Caco-2 (cell line): Measurements from ENCODE around the gene HERC4. TPM values are rescaled to one million over a fixed set of nuclear protein-coding genes. Genes with fewer than 3 reads are reported as not detected.

Source experiments
- BruUV-seq: library from RNA; stranded (reverse); fragments of 400-500 nt; replicated peaks from 2 replicates; lab custom pipeline; 2021; lab: Mats Ljungman, UMichigan
- CTCF ChIA-PET: fragments of 300-600 bp; sonication (Branson Sonifier 250); formaldehyde crosslinking; loops from one replicate; lab custom pipeline; 2022; ENCODE audit warnings: antibody characterized with exemption; lab: Charles Lee
- POLR2A ChIA-PET: fragments of 300-600 bp; sonication (Branson Sonifier 250); formaldehyde crosslinking; loops from one replicate; lab custom pipeline; 2022; ENCODE audit warnings: antibody characterized with exemption; lab: Charles Lee
- DNase-seq, 2 experiments: peaks; one replicate each; pipeline versions ENCODE4 v3.0.0 to v3.0.0-alpha.2; 2020 to 2022
- H3K27me3 ChIP-seq: replicated peaks from 2 replicates; pipeline ENCODE4 v1.6.0; 2011; ENCODE audit warnings: low read length; ENCODE audit not compliant: control insufficient read depth, insufficient read depth
- H3K36me3 ChIP-seq: 2 replicates; pipeline ENCODE4 v1.5.1; 2011; ENCODE audit warnings: low read length; ENCODE audit not compliant: control insufficient read depth, insufficient read depth
- H3K4me1 ChIP-seq: fragments of 250-450 bp; sonication (Bioruptor Pico); 2 replicates; pipeline ENCODE4 v1.5.1; 2020; ENCODE audit warnings: mild to moderate bottlenecking
- H3K4me3 ChIP-seq: 2 replicates; pipeline ENCODE4 v1.5.1; 2011; ENCODE audit warnings: low read depth, mild to moderate bottlenecking, control low read depth, low read length
- H3K9me3 ChIP-seq: fragments of 250-450 bp; sonication (Bioruptor Pico); 2 replicates; pipeline ENCODE4 v1.5.1; 2020; ENCODE audit warnings: mild to moderate bottlenecking, moderate library complexity
- H3K27ac Mint-ChIP-seq: one replicate; pipeline ENCODE4 v1.8.0; 2022; ENCODE audit warnings: mixed read lengths; ENCODE audit not compliant: unreplicated experiment
- H3K27me3 Mint-ChIP-seq: one replicate; pipeline ENCODE4 v1.8.0; 2022; ENCODE audit warnings: mixed read lengths; ENCODE audit not compliant: insufficient read depth, unreplicated experiment
- H3K36me3 Mint-ChIP-seq: one replicate; pipeline ENCODE4 v1.8.0; 2022; ENCODE audit warnings: mild to moderate bottlenecking, mixed read lengths; ENCODE audit not compliant: insufficient read depth, unreplicated experiment
- H3K4me1 Mint-ChIP-seq: one replicate; pipeline ENCODE4 v1.8.0; 2022; ENCODE audit warnings: low read depth, mixed read lengths; ENCODE audit not compliant: unreplicated experiment
- H3K4me3 Mint-ChIP-seq: one replicate; pipeline ENCODE4 v1.8.0; 2022; ENCODE audit warnings: mild to moderate bottlenecking, moderate library complexity, mixed read lengths; ENCODE audit not compliant: unreplicated experiment
- H3K9me3 Mint-ChIP-seq: one replicate; pipeline ENCODE4 v1.8.0; 2022; ENCODE audit warnings: mixed read lengths; ENCODE audit not compliant: unreplicated experiment
- intact Hi-C: fragments of 100-400 bp; cut with micrococcal nuclease; formaldehyde crosslinking; loops from one replicate; pipeline ENCODE4 v1.10.0; 2022; ENCODE audit not compliant: unreplicated experiment
- total RNA-seq: library from RNA; stranded (reverse); gene quantifications from 2 replicates; pipeline ENCODE4 v1.2.3, GENCODE V29; 2022
- TF ChIP-seq, protein P1 (sequence below), 2 experiments: fragments of 200-600 bp in 1 of 2; IDR thresholded peaks; 1 replicate in 1 of 2; 2 replicates in 1 of 2; pipeline versions ENCODE4 v1.5.1 to v1.8.0; 2011 to 2022; ENCODE audit warnings: antibody characterized with exemption in 1 of 2, control low read depth in 1 of 2, inconsistent platforms in 1 of 2, low read depth in 1 of 2, low read length in 1 of 2, mild to moderate bottlenecking in 1 of 2, moderate library complexity in 1 of 2; ENCODE audit not compliant: insufficient read depth in 1 of 2, severe bottlenecking in 1 of 2, unreplicated experiment in 1 of 2

The HERC4 gene
- total RNA-seq, 1 experiment from 2014 or later, result 59.4 TPM

- Mint-ChIP-seq H3K4me1 (peaks cover 15% of the 10 kb centered on the region), H3K36me3 (no peaks in the 10 kb centered on the region), H3K27me3 (no peaks in the 10 kb centered on the region), H3K9me3 (no peaks in the 10 kb centered on the region), H3K27ac (no peak overlapping the region), H3K4me3 (no peak overlapping the region)
- peaks cover 15% of the 10 kb centered on the region for H3K4me1 ChIP-seq
- POLR2A ChIA-PET, result no interaction called here
- no peak for DNase-seq
- TF ChIP-seq, protein P1, sequence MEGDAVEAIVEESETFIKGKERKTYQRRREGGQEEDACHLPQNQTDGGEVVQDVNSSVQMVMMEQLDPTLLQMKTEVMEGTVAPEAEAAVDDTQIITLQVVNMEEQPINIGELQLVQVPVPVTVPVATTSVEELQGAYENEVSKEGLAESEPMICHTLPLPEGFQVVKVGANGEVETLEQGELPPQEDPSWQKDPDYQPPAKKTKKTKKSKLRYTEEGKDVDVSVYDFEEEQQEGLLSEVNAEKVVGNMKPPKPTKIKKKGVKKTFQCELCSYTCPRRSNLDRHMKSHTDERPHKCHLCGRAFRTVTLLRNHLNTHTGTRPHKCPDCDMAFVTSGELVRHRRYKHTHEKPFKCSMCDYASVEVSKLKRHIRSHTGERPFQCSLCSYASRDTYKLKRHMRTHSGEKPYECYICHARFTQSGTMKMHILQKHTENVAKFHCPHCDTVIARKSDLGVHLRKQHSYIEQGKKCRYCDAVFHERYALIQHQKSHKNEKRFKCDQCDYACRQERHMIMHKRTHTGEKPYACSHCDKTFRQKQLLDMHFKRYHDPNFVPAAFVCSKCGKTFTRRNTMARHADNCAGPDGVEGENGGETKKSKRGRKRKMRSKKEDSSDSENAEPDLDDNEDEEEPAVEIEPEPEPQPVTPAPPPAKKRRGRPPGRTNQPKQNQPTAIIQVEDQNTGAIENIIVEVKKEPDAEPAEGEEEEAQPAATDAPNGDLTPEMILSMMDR (IDR thresholded peaks at IDR 0.05; ENCODE audit: insufficient read depth in 1 of 2, low read depth in 1 of 2, low read length in 1 of 2, severe bottlenecking in 1 of 2, unreplicated experiment in 1 of 2), result no peak
- no peaks in the 10 kb centered on the region for H3K36me3 ChIP-seq
- no peaks in the 10 kb centered on the region for H3K27me3 ChIP-seq
- BruUV-seq, result no TSS peak
- intact Hi-C loops, result no loop called here
- CTCF ChIA-PET, result no interaction called here
- H3K4me3 ChIP-seq, result no peak overlapping the region
- no peaks in the 10 kb centered on the region for H3K9me3 ChIP-seq
Observed at GRCh38 chr10:68092512-68092911, 17.4 kb upstream of the HERC4 start.

GRCh38 chr10:68090586-68090985 lies 15.5 kb upstream of the HERC4 start:
- Histone ChIP-seq H3K4me1 (peaks cover 23% of the 10 kb centered on the region), H3K27me3 (no peaks in the 10 kb centered on the region), H3K9me3 (no peaks in the 10 kb centered on the region), H3K36me3 (no peaks in the 10 kb centered on the region), H3K4me3 (no peak overlapping the region)
- intact Hi-C loops, result no loop called here
- ChIA-PET POLR2A (no interaction called here), CTCF (no interaction called here)
- H3K4me3 Mint-ChIP-seq, result no peak overlapping the region
- DNase-seq, result no peak
- no TSS peak for BruUV-seq
- no peak overlapping the region for H3K27ac Mint-ChIP-seq
- H3K9me3 Mint-ChIP-seq, result no peaks in the 10 kb centered on the region
- H3K4me1 Mint-ChIP-seq, result peaks cover 28% of the 10 kb centered on the region
- no peaks in the 10 kb centered on the region for H3K27me3 Mint-ChIP-seq
- no peaks in the 10 kb centered on the region for H3K36me3 Mint-ChIP-seq
- TF ChIP-seq, protein P1 (IDR thresholded peaks at IDR 0.05; ENCODE audit: insufficient read depth in 1 of 2, low read depth in 1 of 2, low read length in 1 of 2, severe bottlenecking in 1 of 2, unreplicated experiment in 1 of 2), result no peak

DNA sequence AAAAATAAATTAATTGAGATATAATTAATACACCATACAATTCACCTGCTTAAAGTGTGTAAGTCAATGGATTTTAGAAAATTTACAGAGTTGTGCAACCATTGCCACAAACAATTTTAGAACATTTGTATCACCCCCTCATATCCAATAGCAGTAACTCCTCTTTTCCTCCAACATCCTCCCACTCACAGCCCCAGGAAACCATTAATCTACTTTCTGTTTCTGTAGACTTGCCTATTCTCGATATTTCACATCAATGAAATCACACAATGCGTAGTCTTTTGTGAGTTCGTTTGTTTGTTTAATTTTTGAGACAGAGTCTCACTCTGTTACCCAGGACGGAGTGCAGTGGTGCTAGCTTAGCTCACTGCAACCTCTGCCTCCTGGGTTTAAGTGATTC lies 13.7 kb upstream of the HERC4 start:
- H3K27me3 Mint-ChIP-seq, result no peaks in the 10 kb centered on the region
- no peak overlapping the region for H3K4me3 Mint-ChIP-seq
- H3K36me3 Mint-ChIP-seq, result no peaks in the 10 kb centered on the region
- H3K36me3 ChIP-seq, result no peaks in the 10 kb centered on the region
- no peak overlapping the region for H3K27ac Mint-ChIP-seq
- TF ChIP-seq, protein P1 (IDR thresholded peaks at IDR 0.05; ENCODE audit: insufficient read depth in 1 of 2, low read depth in 1 of 2, low read length in 1 of 2, severe bottlenecking in 1 of 2, unreplicated experiment in 1 of 2), result no peak
- no peaks in the 10 kb centered on the region for H3K27me3 ChIP-seq
- no peaks in the 10 kb centered on the region for H3K9me3 ChIP-seq
- no peak for DNase-seq
- no peak overlapping the region for H3K4me3 ChIP-seq
- no peaks in the 10 kb centered on the region for H3K9me3 Mint-ChIP-seq
- no TSS peak for BruUV-seq
- intact Hi-C loops, result no loop called here
- ChIA-PET CTCF (no interaction called here), POLR2A (no interaction called here)
- H3K4me1 Mint-ChIP-seq, result peaks cover 19% of the 10 kb centered on the region
- peaks cover 11% of the 10 kb centered on the region for H3K4me1 ChIP-seq
